BE2C (cell line): ENCODE measurements around the gene EXOC6B.

Experiments
- DNase-seq: peaks from one replicate; pipeline ENCODE4 v3.0.0-alpha.2; 2020
- H3K27me3 ChIP-seq: fragments of 250-450 bp; sonication (Bioruptor Pico); 2 replicates; pipeline ENCODE4 v1.5.1; 2020; ENCODE audit warnings: mild to moderate bottlenecking
- H3K36me3 ChIP-seq: fragments of 250-450 bp; sonication (Bioruptor Pico); 2 replicates; pipeline ENCODE4 v1.5.1; 2020; ENCODE audit warnings: mild to moderate bottlenecking
- H3K4me1 ChIP-seq: fragments of 250-450 bp; sonication (Bioruptor Pico); 2 replicates; pipeline ENCODE4 v1.5.1; 2020
- H3K4me3 ChIP-seq: 2 replicates; pipeline ENCODE4 v1.5.1; 2011; ENCODE audit warnings: low read depth, low read length
- H3K9me3 ChIP-seq: fragments of 250-450 bp; sonication (Bioruptor Pico); 2 replicates; pipeline ENCODE4 v1.5.1; 2020
- TF ChIP-seq, protein P1 (sequence below): IDR thresholded peaks from 2 replicates; pipeline ENCODE4 v1.5.1; 2012; ENCODE audit warnings: mild to moderate bottlenecking, low read depth, low read length

The EXOC6B gene

DNA sequence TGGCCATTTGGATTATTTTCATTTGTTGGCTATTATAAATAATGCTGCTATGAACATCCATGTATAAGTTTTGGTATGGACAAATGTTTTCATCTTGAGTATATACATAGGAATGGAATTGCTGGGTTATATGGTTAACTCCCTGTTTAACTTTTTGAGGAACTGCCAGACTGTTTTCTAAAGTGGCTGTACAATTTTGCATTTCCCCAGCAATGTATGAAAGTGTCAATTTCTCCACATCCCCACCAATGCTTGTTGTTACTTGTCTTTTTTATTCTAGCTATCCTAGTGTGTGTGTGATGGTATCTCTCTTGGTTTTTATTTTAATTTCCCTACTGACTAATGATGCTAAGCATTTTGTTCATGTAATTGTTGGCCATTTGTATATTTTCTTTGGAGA is 587.5 kb downstream of the EXOC6B start:
- H3K27me3 ChIP-seq = no peaks in the 10 kb centered on the region
- no peaks in the 10 kb centered on the region for H3K9me3 ChIP-seq
- H3K4me1 ChIP-seq = no peaks in the 10 kb centered on the region
- TF ChIP-seq, protein P1, sequence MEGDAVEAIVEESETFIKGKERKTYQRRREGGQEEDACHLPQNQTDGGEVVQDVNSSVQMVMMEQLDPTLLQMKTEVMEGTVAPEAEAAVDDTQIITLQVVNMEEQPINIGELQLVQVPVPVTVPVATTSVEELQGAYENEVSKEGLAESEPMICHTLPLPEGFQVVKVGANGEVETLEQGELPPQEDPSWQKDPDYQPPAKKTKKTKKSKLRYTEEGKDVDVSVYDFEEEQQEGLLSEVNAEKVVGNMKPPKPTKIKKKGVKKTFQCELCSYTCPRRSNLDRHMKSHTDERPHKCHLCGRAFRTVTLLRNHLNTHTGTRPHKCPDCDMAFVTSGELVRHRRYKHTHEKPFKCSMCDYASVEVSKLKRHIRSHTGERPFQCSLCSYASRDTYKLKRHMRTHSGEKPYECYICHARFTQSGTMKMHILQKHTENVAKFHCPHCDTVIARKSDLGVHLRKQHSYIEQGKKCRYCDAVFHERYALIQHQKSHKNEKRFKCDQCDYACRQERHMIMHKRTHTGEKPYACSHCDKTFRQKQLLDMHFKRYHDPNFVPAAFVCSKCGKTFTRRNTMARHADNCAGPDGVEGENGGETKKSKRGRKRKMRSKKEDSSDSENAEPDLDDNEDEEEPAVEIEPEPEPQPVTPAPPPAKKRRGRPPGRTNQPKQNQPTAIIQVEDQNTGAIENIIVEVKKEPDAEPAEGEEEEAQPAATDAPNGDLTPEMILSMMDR = no peak
- H3K4me3 ChIP-seq = no peak overlapping the region
- DNase-seq = no peak
- no peaks in the 10 kb centered on the region for H3K36me3 ChIP-seq

DNA sequence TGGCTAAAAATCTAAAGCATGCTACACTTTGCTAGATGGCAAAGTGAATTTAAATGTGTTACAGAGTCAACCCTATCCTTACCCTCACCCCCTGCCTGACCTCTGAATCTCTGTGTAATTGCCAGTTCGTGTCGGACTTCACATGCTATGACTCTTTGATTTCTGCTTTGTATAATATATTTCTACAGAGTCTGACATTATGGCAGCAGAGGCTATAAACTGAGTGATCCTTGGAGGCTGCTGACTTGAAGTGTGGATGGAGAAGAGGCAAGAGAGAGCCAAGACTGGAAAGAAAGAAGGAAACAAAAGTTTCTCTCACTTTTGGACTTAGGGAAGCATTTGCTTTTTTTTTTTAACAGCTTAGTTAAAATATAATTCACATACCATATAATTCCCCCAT is 588.3 kb downstream of the EXOC6B start:
- Histone ChIP-seq H3K36me3 (no peaks in the 10 kb centered on the region), H3K9me3 (no peaks in the 10 kb centered on the region), H3K27me3 (no peaks in the 10 kb centered on the region), H3K4me1 (no peaks in the 10 kb centered on the region), H3K4me3 (no peak overlapping the region)
- DNase-seq = no peak
- TF ChIP-seq, protein P1 = no peak

DNA sequence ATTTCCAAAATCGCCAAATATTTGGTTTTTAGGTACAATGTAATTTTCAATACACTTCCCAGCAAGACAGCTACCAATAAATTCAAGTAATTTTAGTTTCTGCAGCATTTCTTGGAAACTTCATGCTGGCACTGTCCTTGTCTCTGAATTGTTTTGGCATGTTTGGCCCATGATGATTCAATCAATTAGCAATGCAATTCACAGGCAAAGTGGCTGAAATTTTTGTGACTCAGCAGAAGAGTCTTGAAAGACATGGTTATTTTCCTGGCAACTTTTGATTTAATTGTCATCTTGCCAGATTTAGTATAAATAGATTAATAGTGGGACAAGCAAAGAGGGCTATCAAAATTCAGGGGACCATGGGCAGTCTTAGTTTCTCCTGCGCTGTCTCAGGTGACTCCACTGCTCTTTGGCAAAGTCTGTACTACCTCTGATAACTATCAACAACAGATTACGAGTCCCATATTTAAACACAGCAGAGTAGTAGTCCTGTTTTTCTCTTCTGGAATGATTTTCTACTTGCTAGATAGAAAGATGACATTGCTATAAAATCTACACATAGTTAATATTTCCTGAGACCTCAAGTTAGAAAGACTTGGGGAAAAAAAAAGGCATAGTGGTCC is 589.3 kb downstream of the EXOC6B start:
- Histone ChIP-seq H3K4me1 (no peaks in the 10 kb centered on the region), H3K27me3 (no peaks in the 10 kb centered on the region), H3K36me3 (no peaks in the 10 kb centered on the region), H3K4me3 (no peak overlapping the region), H3K9me3 (no peaks in the 10 kb centered on the region)
- no peak for DNase-seq
- TF ChIP-seq, protein P1 = no peak

DNA sequence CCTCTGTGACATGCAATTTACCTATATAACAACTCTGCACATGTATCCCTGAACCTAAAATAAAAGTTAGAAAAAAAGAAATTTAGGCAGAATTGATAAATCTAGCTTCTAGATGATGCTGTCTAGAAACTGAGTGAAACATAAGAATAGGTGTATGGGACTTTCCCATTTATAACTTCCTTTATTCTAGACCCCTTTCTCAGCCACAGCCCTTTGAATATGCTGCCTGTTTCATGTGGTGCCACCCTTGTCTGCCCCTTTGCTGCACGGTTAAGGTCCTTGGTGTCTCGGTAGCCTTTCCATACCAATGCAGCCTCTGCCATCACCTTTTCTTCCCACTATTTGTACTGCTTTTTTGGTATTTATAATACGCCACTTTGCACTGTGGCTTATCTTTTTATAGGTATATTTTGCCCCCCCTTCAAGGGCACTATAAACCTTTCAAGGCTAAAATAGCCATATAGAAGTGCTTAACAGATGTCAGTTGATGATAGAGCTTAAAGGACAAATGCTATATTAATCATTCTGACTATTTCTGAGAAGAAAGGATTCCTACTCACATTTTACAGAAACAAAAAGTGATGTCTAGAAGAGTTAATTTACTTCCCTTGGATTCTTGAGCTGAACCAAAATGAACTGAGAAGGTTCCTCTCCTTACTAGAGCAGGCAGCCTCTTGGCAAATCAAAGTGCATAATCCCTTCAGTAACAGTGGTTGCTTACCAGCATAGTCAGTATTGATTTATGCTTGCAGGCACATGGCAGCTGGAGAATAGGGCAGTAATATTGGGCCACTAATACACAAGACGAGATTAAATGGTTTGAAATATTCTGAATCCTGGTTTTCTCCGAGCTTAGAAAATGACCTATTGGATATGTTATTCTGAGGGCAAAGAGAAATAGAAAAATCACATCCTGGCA is 590.1 kb downstream of the EXOC6B start:
- TF ChIP-seq, protein P1 = no peak
- no peaks in the 10 kb centered on the region for H3K9me3 ChIP-seq
- H3K4me1 ChIP-seq = no peaks in the 10 kb centered on the region
- DNase-seq = no peak
- H3K36me3 ChIP-seq = no peaks in the 10 kb centered on the region
- no peaks in the 10 kb centered on the region for H3K27me3 ChIP-seq
- no peak overlapping the region for H3K4me3 ChIP-seq

DNA sequence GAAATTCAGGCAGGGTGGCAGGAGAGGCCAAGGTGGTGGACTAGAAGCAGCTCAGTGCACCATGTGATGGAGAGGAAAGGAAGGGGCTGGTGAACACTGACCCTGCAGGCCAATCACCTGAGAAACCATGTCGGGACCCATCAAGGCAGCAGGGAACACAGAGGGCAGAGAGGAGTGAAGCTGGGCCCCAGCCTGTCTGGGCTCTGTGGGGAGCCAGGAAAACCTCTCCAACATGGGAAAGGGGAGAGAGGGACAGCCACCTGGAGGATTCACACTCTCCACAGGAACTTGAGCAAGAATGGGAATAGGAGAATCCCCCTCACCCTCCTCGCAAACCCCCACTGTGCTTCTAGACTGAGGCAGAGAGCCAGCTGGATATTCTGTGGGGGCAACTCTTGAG is 592.6 kb downstream of the EXOC6B start:
- Histone ChIP-seq H3K4me1 (no peaks in the 10 kb centered on the region), H3K36me3 (no peaks in the 10 kb centered on the region), H3K27me3 (no peaks in the 10 kb centered on the region), H3K4me3 (no peak overlapping the region), H3K9me3 (no peaks in the 10 kb centered on the region)
- TF ChIP-seq, protein P1 = no peak
- DNase-seq = no peak
